Activated CD4-positive, alpha-beta memory T cell treated with anti-CD3 and anti-CD28 coated beads for 36 hours (primary cell): Measurements from ENCODE around the gene PTGER4. TPM values are rescaled to one million over a fixed set of nuclear protein-coding genes. Genes with fewer than 3 reads are reported as not detected.
A peak's percentile ranks its signal among the peaks of the same experiment; 100 is the strongest.

ENCODE experiments used
- CTCF ChIA-PET: fragments of 350-600 bp; sonication (Branson Sonifier 250); formaldehyde crosslinking; loops from one replicate; lab custom pipeline; 2021; ENCODE audit warnings: antibody characterized with exemption, inconsistent platforms; lab: Charles Lee
- POLR2A ChIA-PET: fragments of 350-600 bp; sonication (Branson Sonifier 250); formaldehyde crosslinking; loops from one replicate; lab custom pipeline; 2021; ENCODE audit warnings: antibody characterized with exemption; lab: Charles Lee
- DNase-seq: peaks from one replicate; pipeline ENCODE4 v3.0.0-alpha.2; 2020
- H3K27ac Mint-ChIP-seq: one replicate; pipeline ENCODE4 v1.8.0; 2021; ENCODE audit warnings: mixed read lengths
- H3K27me3 Mint-ChIP-seq: one replicate; pipeline ENCODE4 v1.8.0; 2021; ENCODE audit warnings: mixed read lengths
- H3K36me3 Mint-ChIP-seq: one replicate; pipeline ENCODE4 v1.8.0; 2021; ENCODE audit warnings: mixed read lengths
- H3K4me1 Mint-ChIP-seq: one replicate; pipeline ENCODE4 v1.8.0; 2021; ENCODE audit warnings: low read depth, mixed read lengths
- H3K4me3 Mint-ChIP-seq: one replicate; pipeline ENCODE4 v1.8.0; 2021; ENCODE audit warnings: mild to moderate bottlenecking, mixed read lengths
- H3K9me3 Mint-ChIP-seq: one replicate; pipeline ENCODE4 v1.8.0; 2021; ENCODE audit warnings: mixed read lengths
- intact Hi-C: fragments of 100-400 bp; cut with micrococcal nuclease; formaldehyde crosslinking; loops from one replicate; pipeline ENCODE4 v1.15.1; 2023
- total RNA-seq, 2 experiments: library from RNA; stranded (reverse); gene quantifications; one replicate each; pipeline ENCODE4 v1.2.3, GENCODE V29; 2021

Gene PTGER4
- total RNA-seq, 2 experiments from 2014 or later = 53.7 to 59.9 TPM

DNA sequence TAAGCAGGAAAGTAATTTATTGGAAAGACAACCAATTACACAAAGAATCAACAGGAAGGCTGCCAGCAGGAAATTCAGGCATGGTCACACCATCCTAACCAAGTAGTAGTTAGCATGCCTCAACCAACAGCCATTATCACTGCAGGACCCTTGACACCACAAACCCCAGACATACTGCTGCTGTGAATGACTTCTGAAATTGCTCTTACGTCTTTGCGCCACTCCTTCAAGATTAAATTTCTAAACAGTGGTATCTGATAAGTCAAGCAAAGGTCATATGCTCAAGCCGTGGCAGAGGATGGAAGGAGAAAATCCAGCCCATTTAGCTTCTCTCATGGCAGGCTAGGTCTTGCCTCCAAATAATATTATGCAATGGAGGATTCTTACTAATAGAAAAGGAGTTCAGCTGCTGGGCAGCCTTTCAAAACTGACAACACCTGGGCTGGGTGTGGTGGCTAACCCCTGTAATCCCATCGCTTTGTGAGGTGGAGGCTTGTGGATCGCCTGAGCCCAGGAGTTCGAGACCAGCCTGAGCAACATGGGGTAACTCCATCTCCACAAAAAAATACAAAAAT lies 5.0 kb upstream of the PTGER4 start:
- ChIA-PET POLR2A (interaction anchor here (0.9 to 1.8 kb wide), 9 partner anchors 8 to 469 kb away, joined by 3 to 7 read pairs (median 4); no protein-coding TSS in a partner anchor), CTCF (interaction anchor here (1.3 to 1.6 kb wide), 4 partner anchors 11 to 290 kb away, joined by 3 to 7 read pairs (median 4); no protein-coding TSS in a partner anchor)
- H3K9me3 Mint-ChIP-seq = no peaks in the 10 kb centered on the region
- no peak overlapping the region for H3K4me3 Mint-ChIP-seq
- H3K27me3 Mint-ChIP-seq = no peaks in the 10 kb centered on the region
- no peak for DNase-seq
- peak overlapping the region; percentile 47 for H3K27ac Mint-ChIP-seq
- intact Hi-C loops = loop anchor here (1.0 to 2.0 kb wide), 5 partner anchors 14 to 184 kb away; no protein-coding TSS in a partner anchor
- H3K4me1 Mint-ChIP-seq = peaks cover 69% of the 10 kb centered on the region
- peaks cover 1% of the 10 kb centered on the region for H3K36me3 Mint-ChIP-seq

DNA sequence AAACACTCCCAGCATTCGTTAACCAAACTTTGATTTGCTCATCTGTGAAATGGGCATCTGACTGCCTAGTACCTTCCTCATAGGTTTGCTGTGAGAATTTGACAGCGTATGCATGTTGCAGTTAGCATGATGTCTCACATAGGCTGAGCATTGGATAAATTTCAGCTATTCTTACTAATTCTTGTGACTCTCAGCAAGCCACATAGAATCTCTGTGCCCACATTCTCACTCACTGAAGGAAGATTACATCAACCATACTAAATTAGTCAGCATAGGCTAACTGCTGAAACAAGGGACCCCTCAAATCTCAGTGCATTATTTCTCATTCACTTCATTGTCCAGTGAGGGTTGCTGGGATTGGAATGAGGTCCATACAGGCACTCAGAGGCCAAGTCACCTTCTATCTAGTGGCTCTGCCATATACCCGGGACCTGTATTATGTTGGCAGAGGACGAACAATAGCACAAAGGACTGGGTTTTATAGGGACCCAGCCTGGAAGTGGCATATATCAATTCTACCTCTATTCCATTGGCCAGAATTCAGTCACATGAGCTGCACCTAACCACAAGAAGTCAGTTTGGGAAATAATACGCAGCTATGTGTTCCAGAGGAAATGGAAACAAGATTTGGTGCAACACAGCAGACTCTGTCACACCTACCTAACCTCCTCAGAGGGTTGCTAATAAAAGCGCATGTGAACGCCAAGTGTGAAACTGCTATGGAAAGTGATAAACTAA lies 4.2 kb upstream of the PTGER4 start:
- intact Hi-C loops = loop anchor here (1.0 to 2.0 kb wide), 5 partner anchors 13 to 185 kb away; no protein-coding TSS in a partner anchor
- ChIA-PET POLR2A (interaction anchor here (0.6 to 1.8 kb wide), 14 partner anchors 9 to 727 kb away, joined by 3 to 7 read pairs (median 4); no protein-coding TSS in a partner anchor), CTCF (interaction anchor here (0.7 to 1.6 kb wide), 7 partner anchors 10 to 726 kb away, joined by 3 to 7 read pairs (median 3); no protein-coding TSS in a partner anchor)
- Mint-ChIP-seq H3K4me1 (peaks cover 61% of the 10 kb centered on the region), H3K4me3 (peak overlapping the region; percentile 50), H3K9me3 (no peaks in the 10 kb centered on the region), H3K27ac (peak overlapping the region; percentile 88), H3K27me3 (no peaks in the 10 kb centered on the region), H3K36me3 (peaks cover 8% of the 10 kb centered on the region)
- peak; percentile 67 for DNase-seq

DNA sequence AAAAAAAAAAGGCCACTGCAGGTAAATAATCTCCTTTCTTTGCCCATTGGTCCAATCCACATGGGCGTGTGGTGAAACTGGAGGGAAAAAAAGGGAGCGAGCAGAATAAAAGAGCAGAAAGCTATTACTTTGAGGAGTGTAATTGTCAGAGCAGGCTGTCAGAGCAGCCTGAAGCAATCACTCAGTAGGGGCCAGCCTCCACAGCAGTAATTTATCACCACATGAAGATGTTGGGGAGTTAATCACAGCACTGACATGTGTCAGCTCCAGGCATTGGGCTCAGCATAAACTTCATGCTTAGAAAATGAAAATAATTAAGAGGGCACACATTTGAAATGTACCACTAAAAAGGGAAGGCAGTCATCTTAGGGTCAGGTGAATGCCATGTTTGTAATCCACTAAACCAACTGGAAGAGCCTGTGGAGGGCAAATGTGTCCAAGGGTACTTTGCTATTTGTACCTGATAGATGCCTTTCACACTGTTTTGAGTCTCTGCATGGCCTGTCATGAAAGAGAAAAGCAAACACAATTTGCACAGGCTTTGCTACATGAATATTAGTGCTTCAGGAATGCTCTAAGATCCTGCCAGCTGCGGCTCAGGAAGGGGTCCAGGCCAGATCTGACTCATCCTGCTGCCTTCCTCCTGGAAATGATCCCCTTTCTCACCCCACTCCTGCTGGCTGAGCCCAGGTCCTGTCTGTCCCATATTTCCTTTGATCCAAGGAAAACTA lies 2.9 kb upstream of the PTGER4 start:
- H3K27ac Mint-ChIP-seq = peak overlapping the region; percentile 76
- H3K36me3 Mint-ChIP-seq = peaks cover 20% of the 10 kb centered on the region
- H3K9me3 Mint-ChIP-seq = no peaks in the 10 kb centered on the region
- DNase-seq = peak; percentile 54
- ChIA-PET POLR2A (interaction anchor here (0.6 to 1.8 kb wide), 10 partner anchors 12 to 728 kb away, joined by 3 to 7 read pairs (median 4); no protein-coding TSS in a partner anchor), CTCF (interaction anchor here (1.3 to 1.6 kb wide), 5 partner anchors 9 to 399 kb away, joined by 3 to 7 read pairs (median 4); no protein-coding TSS in a partner anchor)
- peaks cover 56% of the 10 kb centered on the region for H3K4me1 Mint-ChIP-seq
- H3K4me3 Mint-ChIP-seq = peak overlapping the region; percentile 50
- H3K27me3 Mint-ChIP-seq = no peaks in the 10 kb centered on the region
- intact Hi-C loops = no loop called here

DNA sequence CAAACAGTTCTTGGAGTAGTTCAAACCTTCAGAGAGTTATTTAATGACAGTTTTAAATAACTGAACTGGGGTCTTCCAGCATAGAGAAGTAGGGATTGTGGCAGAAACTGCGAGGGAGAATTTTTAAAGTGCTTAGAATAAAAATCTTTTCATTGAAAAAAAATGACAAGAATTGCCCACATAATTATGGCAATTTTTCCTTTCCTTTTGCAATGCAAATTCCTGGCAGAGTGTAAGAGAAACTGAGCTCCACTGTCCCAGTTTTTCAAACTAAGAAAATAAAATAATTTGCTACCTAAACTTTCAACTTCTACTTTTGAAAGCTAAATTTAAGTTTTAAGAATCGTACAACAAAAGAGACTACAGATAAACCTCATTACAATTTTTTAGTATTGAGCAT lies 2.3 kb upstream of the PTGER4 start:
- DNase-seq = no peak
- Mint-ChIP-seq H3K36me3 (peaks cover 27% of the 10 kb centered on the region), H3K4me3 (peak overlapping the region; percentile 28), H3K9me3 (no peaks in the 10 kb centered on the region), H3K27me3 (no peaks in the 10 kb centered on the region), H3K4me1 (peaks cover 52% of the 10 kb centered on the region), H3K27ac (peak overlapping the region; percentile 76)
- intact Hi-C loops = no loop called here
- POLR2A ChIA-PET = interaction anchor here (0.8 to 1.7 kb wide), 5 partner anchors 191 to 453 kb away, joined by 3 to 5 read pairs (median 4); no protein-coding TSS in a partner anchor
- CTCF ChIA-PET = interaction anchor here (1.3 to 1.5 kb wide), 3 partner anchors 11 to 400 kb away, joined by 3 to 4 read pairs (median 3); no protein-coding TSS in a partner anchor

DNA sequence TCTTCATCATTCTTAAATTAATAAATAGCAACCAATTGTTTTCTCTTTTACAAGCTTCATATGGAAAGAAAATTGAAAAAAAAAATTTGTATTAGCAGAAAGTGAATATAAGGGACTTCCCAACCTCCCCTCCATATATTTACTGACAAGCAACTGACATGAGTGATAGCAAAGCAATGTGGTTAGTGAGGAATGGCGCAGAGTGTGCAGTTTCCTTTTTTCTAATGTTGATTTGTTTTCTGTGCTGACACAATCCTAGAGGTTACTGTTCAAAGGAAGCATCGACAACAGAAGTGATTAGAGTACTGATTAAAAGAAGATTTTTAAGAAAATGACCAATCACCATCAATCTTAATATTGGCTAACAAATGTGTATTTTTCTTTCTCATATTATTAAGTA lies 1.7 kb upstream of the PTGER4 start:
- Mint-ChIP-seq H3K27ac (peak overlapping the region; percentile 44), H3K4me1 (peaks cover 47% of the 10 kb centered on the region), H3K27me3 (no peaks in the 10 kb centered on the region), H3K4me3 (peak overlapping the region; percentile 93), H3K9me3 (no peaks in the 10 kb centered on the region), H3K36me3 (peaks cover 33% of the 10 kb centered on the region)
- intact Hi-C loops = loop anchor here (2.0 kb wide), 2 partner anchors 241 to 1469 kb away; no protein-coding TSS in a partner anchor
- DNase-seq = peak; percentile 52
- CTCF ChIA-PET = interaction anchor here (1.3 to 1.5 kb wide), 3 partner anchors 11 to 400 kb away, joined by 3 to 4 read pairs (median 3); no protein-coding TSS in a partner anchor
- POLR2A ChIA-PET = interaction anchor here (0.9 to 1.7 kb wide), 3 partner anchors 191 to 454 kb away, joined by 4 to 5 read pairs (median 4); no protein-coding TSS in a partner anchor

DNA sequence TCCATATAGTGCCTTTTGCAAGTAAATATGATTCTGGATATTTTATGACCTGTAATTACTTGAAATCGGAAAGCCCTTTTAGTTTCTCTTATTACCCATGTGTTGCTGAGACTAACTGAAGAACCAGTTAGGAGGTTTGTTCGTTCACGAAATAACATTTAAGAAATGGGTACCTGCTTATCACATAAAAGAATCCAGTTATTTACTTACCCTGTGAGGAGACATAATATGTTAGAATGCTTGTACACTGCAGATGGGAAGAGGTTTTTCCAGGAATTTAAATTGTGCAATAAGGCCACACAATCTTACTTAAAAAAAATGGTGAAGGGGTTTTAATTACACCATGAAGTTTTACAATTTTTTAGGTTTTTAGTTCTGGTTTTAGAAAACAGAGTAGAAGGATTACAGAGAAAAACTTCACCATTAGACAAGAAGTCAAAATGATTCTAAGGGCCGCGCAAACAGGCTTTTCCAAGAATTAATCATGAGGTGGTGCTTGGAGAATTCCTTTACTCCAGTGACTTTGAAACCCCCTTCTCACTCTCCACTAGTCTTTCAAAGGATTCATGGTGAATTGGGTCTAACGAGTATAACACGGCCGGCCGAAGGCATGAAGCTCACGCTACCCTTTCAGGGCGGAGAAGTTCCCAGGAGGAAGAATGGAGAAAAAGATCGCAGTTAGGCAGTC lies 1.1 kb upstream of the PTGER4 start:
- Mint-ChIP-seq H3K4me3 (peak overlapping the region; percentile 93), H3K27ac (peak overlapping the region; percentile 97), H3K4me1 (peaks cover 43% of the 10 kb centered on the region), H3K9me3 (no peaks in the 10 kb centered on the region), H3K27me3 (no peaks in the 10 kb centered on the region), H3K36me3 (peaks cover 38% of the 10 kb centered on the region)
- POLR2A ChIA-PET = interaction anchor here (0.6 to 1.8 kb wide), 5 partner anchors 11 to 472 kb away, joined by 3 to 5 read pairs (median 5); no protein-coding TSS in a partner anchor
- no peak for DNase-seq
- intact Hi-C loops = loop anchor here (1.0 to 2.0 kb wide), 8 partner anchors 154 to 1470 kb away; no protein-coding TSS in a partner anchor
- CTCF ChIA-PET = no interaction called here

DNA sequence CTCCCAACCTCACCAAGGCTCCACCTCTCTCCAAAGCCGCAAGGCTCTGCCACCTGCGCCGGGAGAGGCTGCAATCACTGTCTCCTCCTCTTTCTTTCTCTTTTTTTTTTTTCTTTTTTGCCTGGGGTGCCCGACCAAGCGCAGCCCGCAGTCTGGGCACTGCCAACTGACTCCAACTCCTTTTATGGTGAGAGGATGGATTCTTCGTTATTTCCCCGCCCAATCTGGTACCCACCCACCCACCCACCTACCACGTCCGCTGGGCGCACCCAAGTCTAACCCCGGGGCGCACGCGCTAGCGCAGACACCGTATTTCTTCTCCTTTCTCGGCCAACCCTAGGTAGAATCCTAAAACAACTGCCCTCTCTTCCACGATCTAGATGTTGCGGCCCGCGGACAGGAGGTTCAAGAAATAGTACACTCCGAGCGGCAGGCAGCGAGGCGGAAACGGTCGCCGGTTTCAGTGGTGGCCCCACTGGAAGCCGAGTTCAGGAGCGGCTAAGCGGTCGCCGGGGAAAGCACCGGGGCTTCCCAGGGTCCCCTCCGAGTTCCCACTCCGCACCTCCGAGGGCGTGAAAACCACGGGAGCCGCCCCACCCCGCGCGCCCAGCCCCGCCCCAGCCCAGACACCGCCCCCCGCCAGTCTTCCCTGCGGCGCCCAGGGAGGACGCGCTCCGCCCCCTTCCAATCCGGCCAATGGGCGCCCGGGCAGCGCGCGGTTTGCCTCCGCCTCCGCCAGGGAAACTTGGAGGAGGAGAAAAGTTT lies 385 bp upstream of the PTGER4 start:
- Mint-ChIP-seq H3K9me3 (no peaks in the 10 kb centered on the region), H3K27ac (peak overlapping the region; percentile 97), H3K4me1 (peaks cover 37% of the 10 kb centered on the region), H3K27me3 (no peaks in the 10 kb centered on the region), H3K36me3 (peaks cover 45% of the 10 kb centered on the region), H3K4me3 (peak overlapping the region; percentile 93)
- ChIA-PET POLR2A (interaction anchor here (0.6 to 5.6 kb wide), 19 partner anchors 10 to 473 kb away, joined by 3 to 32 read pairs (median 4); no protein-coding TSS in a partner anchor), CTCF (interaction anchor here (1.0 to 2.2 kb wide), 6 partner anchors 9 to 1462 kb away, joined by 3 to 5 read pairs (median 4); no protein-coding TSS in a partner anchor)
- DNase-seq = peak; percentile 96
- intact Hi-C loops = loop anchor here (1.0 to 2.0 kb wide), 8 partner anchors 153 to 1471 kb away; no protein-coding TSS in a partner anchor

DNA sequence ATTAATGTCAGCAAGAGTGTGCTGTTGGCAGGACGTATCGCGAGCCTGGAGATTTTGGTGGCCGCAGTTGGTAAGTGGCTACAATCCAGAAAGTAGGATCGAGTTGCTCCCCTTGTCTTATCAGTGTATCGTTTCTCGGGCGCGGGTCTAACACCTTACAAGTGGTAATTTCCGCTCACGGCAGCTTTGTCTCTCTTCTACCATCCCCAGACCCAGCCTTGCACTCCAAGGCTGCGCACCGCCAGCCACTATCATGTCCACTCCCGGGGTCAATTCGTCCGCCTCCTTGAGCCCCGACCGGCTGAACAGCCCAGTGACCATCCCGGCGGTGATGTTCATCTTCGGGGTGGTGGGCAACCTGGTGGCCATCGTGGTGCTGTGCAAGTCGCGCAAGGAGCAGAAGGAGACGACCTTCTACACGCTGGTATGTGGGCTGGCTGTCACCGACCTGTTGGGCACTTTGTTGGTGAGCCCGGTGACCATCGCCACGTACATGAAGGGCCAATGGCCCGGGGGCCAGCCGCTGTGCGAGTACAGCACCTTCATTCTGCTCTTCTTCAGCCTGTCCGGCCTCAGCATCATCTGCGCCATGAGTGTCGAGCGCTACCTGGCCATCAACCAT lies 1.1 kb downstream of the PTGER4 start:
- intact Hi-C loops = no loop called here
- POLR2A ChIA-PET = interaction anchor here (0.7 to 5.6 kb wide), 16 partner anchors 11 to 1481 kb away, joined by 3 to 32 read pairs (median 4); no protein-coding TSS in a partner anchor
- CTCF ChIA-PET = interaction anchor here (0.7 to 2.2 kb wide), 9 partner anchors 26 to 1464 kb away, joined by 3 to 6 read pairs (median 4); no protein-coding TSS in a partner anchor
- Mint-ChIP-seq H3K4me1 (peaks cover 31% of the 10 kb centered on the region), H3K27ac (peak overlapping the region; percentile 97), H3K9me3 (no peaks in the 10 kb centered on the region), H3K27me3 (no peaks in the 10 kb centered on the region), H3K4me3 (peak overlapping the region; percentile 93), H3K36me3 (peaks cover 58% of the 10 kb centered on the region)
- peak; percentile 64 for DNase-seq

DNA sequence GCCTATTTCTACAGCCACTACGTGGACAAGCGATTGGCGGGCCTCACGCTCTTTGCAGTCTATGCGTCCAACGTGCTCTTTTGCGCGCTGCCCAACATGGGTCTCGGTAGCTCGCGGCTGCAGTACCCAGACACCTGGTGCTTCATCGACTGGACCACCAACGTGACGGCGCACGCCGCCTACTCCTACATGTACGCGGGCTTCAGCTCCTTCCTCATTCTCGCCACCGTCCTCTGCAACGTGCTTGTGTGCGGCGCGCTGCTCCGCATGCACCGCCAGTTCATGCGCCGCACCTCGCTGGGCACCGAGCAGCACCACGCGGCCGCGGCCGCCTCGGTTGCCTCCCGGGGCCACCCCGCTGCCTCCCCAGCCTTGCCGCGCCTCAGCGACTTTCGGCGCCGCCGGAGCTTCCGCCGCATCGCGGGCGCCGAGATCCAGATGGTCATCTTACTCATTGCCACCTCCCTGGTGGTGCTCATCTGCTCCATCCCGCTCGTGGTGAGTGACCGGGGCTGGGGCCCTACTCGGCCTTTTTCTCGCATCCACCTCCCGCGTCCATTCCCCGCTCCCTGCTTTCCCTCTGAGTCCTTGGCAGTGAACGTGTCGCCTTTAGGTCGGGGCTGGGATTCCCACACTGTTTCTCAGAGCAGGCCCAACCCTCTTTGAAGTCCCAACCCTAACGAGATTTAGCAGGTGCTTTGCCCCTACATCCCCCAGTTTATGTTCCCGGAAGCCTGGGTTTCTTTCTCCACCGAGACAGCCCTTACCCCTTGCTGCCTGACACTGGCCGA lies 1.8 kb downstream of the PTGER4 start:
- H3K4me3 Mint-ChIP-seq = peak overlapping the region; percentile 93
- no peaks in the 10 kb centered on the region for H3K9me3 Mint-ChIP-seq
- peak; percentile 58 for DNase-seq
- ChIA-PET CTCF (interaction anchor here (0.7 to 2.2 kb wide), 6 partner anchors 193 to 733 kb away, joined by 3 to 6 read pairs (median 4); no protein-coding TSS in a partner anchor), POLR2A (interaction anchor here (0.7 to 5.6 kb wide), 13 partner anchors 11 to 457 kb away, joined by 3 to 32 read pairs (median 4); partner anchors contain the start of gene RPL37)
- H3K4me1 Mint-ChIP-seq = peaks cover 31% of the 10 kb centered on the region
- intact Hi-C loops = no loop called here
- H3K27ac Mint-ChIP-seq = peak overlapping the region; percentile 97
- no peaks in the 10 kb centered on the region for H3K27me3 Mint-ChIP-seq
- H3K36me3 Mint-ChIP-seq = peaks cover 66% of the 10 kb centered on the region
